ENCODE data around the gene TMEM169.
"Not testable (repeated sequence)": the region's sequence is repeated elsewhere in the genome, so short reads cannot be mapped to it uniquely, and the experiment has no call there.

Gene TMEM169

DNA sequence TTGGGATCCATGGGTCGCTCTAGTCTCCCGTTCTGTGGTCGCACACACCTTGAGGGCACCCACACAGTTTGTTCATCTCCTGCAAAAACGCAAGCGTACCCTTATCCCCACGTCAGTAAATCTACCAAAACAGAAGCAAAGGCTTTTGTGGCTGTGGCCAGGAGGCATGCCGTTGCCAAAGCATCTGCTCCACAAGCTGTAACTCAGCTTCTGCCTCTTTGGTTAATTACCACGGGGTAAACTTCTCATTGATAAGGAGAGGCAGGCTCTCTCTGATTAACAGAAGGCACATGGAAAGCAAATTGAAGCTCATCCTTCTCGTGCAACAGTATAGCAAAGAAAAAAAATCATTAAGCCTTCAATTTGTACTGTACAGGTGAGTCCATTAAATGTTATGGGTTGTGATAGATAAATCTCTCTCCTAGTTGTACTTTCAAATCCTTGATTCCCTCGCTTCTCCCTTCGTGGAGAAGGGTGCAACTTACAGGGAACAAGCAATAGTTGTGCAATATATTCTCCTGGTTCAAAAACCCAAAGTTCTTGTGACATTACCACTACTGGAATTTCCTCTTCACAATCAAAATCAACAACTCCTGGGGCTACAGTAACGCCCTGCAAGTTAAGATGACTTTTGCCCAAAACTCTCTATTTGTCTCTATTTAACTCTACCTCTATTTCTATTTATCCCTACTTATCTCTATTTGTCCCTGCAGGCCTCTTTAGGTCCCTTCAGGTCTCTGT lies 10.4 kb upstream of the TMEM169 start:
- DNase-seq (ENCODE audit: low read depth), result no peak

DNA sequence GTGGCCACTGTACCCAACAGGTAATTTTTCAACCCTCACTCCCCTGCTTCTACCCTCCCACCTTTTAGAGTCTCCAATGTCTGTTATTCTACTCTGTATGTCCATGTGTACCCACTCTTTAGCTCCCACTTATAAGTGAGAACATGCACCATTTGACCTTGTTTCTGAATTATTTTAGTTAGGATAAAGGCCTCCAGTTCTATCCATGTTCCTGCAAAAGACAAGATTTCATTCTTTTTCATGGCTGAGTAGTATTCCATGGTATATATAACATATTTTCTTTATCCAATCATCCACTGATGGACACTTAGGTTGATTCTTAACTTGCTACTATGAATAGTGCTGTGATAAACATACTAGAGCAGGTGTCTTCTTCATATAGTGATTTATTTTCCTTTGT lies 9.2 kb upstream of the TMEM169 start:
- no peak for DNase-seq (ENCODE audit: low read depth)

DNA sequence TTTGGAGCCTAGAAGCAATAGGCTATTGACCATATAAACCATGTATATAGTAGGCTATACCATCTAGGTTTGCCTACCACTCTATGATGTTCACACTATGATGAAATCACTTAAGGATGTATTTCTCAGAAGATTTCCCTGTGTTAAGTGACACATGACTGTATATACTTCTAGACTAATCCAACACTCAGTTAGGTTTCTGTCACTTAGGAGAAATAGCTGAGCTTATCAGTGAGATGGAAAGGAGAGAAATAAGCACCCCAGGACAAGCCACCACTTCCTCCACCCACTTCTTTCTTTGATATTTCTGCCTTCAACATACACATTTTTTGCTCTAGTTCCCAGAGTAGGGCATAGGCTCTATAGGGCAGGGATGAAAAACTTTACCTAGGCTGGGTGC lies 7.9 kb upstream of the TMEM169 start:
- no peak for DNase-seq (ENCODE audit: low read depth)

DNA sequence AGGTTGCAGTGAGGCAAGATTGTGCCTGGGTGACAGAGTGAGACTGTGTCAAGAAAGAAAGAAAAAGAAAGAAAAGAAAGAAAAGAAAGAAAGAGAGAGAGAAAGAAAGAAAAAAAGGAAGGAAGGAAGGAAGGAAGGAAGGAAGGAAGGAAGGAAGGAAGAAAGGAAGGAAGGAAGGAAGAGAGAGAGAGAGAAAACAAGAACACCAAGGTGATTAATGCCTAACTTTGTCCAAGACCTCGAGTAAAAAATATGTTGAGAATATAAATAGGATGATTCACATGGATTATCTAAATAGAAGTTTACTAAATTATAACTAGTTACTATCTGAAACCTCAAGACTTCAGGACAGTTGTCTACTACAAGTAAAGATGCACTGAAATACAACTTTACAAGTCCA lies 7.3 kb upstream of the TMEM169 start:
- DNase-seq (ENCODE audit: low read depth), result no peak

DNA sequence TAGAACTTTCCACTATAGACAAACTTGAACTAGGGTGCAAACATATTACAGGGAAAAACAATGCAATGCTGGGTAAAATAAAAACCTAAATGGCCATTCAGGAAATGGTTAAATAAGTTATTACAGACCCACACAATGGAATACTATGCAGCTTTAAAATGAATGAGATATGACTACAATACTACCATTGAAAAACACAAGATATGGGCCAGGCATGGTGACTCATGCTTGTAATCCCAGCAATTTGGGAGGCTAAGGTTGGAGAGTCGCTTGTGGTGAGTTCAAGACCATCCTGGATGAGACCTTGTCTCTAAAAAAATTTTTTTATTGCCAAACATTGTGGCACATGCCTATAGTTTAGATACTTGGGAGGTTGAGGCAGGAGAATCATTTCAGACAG lies 6.9 kb upstream of the TMEM169 start:
- no peak for DNase-seq (ENCODE audit: low read depth)

GRCh38 chr2:216075510-216076485 lies 5.9 kb upstream of the TMEM169 start:
- no peak for DNase-seq (ENCODE audit: low read depth)

- no peak for DNase-seq (ENCODE audit: low read depth)
These were observed 2.9 kb upstream of the TMEM169 start for GRCh38 chr2:216078776-216079175.

DNA sequence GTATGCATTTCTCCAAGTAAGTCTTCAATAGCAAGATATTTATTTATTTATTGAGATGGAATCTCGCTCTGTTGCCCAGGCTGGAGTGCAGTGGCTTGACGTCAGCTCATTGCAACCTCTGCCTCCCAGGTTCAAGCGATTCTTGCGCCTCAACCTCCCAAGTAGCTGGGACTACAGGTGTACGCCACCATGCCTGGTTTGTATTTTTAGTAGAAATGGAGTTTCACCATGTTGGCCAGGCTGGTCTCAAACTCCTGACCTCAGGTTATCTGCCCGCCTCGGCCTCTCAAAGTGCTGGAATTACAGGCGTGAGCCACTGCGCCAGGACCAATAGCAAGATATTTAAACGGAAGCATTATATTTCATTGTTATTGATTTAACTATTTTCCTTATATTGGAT lies 1.7 kb upstream of the TMEM169 start:
- DNase-seq (ENCODE audit: low read depth), result not testable (repeated sequence)

DNA sequence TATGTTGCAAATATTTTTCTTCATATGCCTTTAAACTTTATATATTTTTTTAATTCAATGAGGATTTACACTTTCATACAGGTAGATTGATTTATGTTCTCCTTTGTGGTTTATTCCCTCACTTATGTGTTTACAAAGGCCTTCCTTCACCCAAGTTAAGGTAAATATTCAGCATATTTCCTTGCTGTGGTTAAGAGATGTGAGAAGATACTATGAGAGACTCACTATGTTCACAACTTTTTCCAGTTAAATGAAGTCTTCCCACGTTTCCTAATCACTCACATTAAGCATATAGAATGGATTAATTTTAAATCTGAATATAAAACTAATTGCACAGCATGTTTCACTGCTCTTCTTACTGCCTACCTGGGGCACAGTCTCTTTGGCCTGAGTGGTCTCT lies 707 bp upstream of the TMEM169 start:
- DNase-seq (ENCODE audit: low read depth), result no peak

DNA sequence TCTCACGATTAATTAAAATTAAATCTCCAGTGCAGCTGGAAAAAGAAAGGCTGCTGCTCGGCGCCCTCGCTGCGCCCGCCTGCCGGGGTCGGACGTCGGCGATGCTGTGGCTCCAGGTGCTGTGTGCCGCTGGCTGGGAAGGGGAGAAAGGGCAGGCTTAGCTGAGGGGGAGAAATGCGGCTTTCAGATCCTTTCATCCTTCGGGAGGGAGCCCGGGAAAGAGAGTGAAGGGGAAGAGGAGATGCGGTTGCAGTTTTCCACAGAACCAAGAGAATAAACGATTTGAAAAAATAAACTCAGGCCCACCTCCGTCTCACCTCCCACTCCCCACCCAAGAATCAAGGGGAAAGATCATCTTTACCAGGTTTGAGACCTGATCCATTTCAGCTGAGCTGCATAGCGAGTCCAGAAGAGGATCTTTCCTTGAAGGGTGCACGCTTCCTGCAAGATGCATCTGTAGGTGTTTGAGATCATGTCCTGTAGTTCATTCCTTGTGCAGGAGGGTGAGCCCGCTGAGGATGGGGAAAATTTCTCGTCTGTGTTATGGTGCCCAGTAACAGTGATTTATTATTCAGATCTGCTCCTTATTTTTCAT lies 495 bp downstream of the TMEM169 start:
- DNase-seq (ENCODE audit: low read depth), result no peak

- DNase-seq (ENCODE audit: low read depth), result no peak
These were observed 1.1 kb downstream of the TMEM169 start for GRCh38 chr2:216082805-216083204.

- no peak for DNase-seq (ENCODE audit: low read depth)
These were observed 2.0 kb downstream of the TMEM169 start for GRCh38 chr2:216083464-216084281.

DNA sequence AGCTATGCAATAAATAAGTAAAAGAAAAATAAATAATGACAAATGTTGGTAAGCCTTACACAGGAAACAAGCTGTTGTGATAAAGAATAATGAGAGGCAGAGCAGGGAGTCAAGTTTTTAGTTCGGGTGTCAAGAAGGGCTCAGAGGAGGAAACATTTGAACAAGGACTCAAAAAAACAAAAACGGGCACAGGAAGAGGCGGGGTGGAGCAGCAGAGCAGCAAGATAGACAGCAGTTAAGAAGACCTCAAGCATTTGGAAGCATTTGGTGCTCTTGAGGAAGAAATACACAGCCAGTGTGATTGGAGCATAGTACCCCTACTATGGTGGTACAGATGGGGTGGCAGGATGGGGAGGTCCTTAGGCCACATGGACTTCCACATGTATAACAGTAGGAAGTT lies 2.8 kb downstream of the TMEM169 start:
- DNase-seq (ENCODE audit: low read depth), result no peak

- no peak for DNase-seq (ENCODE audit: low read depth)
These were observed 4.6 kb downstream of the TMEM169 start for GRCh38 chr2:216086207-216086893.

- no peak for DNase-seq (ENCODE audit: low read depth)
These were observed 8.7 kb downstream of the TMEM169 start for GRCh38 chr2:216090369-216090786.

- DNase-seq (ENCODE audit: low read depth), result no peak
These were observed 10.9 kb downstream of the TMEM169 start for GRCh38 chr2:216092646-216093045.

DNA sequence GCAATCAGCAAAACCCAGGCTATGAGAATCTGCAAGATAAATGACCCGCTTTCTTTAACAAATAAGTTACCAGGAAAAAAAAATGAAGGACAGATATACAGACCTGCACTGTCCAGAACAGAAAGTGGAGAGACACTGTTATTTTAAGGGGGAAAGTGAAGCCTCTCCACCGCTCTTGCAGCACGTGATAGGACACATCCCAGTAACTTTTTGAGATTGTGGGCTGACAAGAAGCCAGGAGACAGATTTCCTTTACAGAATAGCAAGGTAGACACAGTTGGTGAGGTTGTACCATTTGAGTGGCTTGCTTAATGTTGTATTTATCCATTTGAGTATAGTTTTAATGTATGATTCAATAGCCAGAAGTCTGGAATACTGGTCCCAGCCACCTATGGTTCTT lies 13.0 kb downstream of the TMEM169 start:
- no peak for DNase-seq (ENCODE audit: low read depth)

DNA sequence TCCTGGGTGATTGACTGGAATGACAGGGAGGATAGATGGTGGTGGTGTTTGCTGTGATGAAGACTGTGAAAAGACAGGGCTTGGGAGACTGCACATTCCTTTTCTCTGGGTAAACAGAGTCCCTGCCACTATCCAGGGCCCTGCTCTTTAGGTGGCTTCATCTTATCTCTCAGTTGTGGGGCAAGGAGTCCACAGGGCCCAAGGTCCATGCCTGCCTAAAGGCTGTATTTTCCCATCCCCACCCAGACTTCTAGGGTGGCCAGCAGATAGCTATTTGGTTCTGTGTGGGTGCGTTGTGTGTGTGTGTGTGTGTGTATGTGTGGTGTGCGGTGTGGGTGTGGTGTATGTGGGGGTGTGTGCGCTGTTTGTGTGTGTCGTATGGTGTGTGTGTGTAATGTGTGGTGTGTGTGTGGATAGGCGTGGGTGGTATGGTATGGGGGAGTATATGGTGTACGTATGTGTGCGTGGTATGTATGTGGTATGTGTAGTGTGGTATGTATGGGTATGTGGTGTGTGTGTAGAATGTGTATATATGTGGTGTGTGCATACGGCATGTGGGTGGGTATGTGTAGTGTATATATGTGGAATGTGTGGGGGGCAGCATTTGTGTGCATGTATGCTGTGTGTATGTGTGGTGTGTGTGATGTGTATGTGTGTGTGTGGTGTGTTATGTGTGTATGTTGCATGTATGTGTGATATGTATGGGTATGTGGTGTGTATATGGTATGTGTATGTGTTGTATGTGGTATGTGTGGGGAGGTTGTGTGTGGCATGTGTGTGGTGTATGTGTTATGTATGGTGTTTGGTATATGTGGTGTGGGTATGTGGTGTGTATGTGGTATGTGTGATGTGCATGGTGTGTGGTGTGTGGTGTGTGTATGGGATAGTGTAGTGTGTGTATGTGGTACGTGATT lies 17.0 kb downstream of the TMEM169 start:
- no peak for DNase-seq (ENCODE audit: low read depth)

DNA sequence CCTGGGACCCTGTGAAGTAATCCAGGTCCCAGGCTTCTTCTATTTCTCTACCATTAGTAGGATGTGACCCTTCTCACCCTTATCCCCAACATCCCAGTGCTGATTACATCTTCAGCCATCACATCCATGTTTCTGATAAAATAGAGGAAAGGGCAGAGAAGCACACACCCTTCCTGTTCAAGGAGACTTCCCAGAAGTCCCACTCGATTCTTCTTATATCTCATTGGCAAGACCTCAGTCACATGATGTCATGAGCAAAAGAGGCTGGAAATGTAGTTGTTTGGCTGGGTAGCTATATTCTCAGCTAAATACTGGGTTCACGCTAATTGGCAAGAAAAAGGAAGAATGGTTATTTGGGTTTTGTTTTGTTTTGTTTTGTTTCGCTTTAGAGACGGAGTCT lies 19.4 kb downstream of the TMEM169 start:
- no peak for DNase-seq (ENCODE audit: low read depth)

- no peak for DNase-seq (ENCODE audit: low read depth)
These were observed 21.5 kb downstream of the TMEM169 start for GRCh38 chr2:216103213-216103612.

Measured in T follicular helper cell (primary cell).